Skin of body (tissue), 2 donors: ENCODE results near the gene FUS. TPM values are rescaled to one million over a fixed set of nuclear protein-coding genes. Genes with fewer than 3 reads are reported as not detected.
"Not testable (repeated sequence)": the region's sequence is repeated elsewhere in the genome, so short reads cannot be mapped to it uniquely, and the experiment has no call there.

Source experiments
- DNase-seq: peaks from one replicate; lab custom pipeline; 2025; lab: John Stamatoyannopoulos, UW
- total RNA-seq: library from RNA; depleted of rRNA; stranded (reverse); fragments of >200 nt; gene quantifications from one replicate; pipeline ENCODE4 v1.2.3, GENCODE V29; 2014

Gene FUS
- total RNA-seq, 1 donor from 2014 or later: 84.9 TPM

DNA sequence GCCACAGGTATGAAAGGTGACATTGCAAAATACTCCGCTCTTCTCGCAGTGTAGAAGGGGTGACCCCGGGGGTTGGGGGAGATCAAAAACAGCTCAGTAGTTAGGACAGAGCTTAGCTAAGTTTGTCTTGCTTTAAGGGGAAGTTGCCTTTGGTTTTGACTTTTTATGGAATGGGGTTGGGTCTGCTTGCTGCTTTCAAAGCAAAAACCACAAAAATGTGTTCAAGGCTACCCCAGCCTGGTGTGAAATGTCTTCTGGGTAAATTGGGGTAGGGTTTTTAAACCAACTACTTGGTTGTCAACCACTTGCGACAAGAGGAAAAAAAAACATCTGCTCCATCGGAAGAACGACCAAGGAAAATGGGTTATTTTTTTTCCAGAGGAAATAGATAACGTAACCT, 6.2 kb downstream of the FUS start:
- DNase-seq: no peak

DNA sequence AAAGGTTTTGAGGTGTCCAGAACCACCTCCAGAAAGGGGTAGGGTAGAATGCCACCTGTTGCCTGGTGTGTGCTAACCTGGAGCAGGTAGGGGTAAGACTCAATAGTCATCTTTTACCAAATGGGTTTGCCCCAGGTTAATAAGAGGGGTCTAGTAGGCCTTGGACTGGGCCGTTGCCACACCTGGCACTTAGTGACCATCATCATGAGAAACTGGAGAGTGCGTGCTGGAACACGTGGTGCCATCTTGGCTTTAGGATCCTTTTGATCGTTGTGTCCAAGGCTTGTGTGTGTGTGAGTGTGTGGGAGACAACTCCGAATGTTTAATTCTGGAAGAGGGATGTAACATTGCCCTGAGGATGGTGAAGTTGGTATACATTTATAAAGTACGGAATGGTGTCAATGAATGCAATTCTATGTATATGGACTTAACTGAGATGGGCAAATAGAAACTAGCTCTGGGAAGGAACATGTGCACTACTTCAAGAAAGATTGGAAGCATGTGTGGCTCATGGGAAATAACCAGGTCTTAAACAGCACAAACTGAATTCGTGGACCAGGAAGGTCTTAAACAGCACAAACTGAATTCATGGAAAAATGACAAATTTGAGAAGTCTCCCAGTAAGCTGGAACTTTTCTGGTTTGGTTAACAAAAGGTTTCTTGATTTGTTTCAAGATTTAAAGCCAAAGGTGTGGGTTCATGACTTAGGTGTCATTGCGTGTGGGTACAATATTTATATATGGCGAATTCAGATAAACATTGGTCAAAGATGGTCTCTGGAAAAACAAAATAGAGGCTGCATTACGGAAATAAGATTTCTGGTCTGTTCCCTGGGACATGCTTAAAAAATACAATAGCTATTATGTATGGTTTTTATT, 7.2 kb downstream of the FUS start:
- no peak for DNase-seq

DNA sequence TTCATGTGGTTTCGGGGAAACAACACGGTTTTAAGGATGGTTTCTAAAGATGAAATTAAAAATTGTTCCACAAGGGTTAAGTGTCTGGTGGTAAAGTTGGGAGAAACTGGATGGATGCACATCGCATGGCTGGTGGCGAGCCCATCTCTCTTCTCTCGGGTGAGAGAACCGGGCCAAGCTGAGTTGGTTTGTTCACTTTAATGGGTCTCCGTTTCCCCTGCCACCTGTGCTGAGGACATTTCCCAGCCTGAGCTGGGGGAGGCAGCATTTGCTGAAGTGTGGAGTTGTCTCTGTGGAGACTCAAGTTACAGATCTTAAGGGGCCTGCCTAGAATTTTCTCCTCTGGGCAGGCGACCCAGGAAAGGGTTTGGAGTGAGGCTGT, 7.9 kb downstream of the FUS start:
- no peak for DNase-seq

DNA sequence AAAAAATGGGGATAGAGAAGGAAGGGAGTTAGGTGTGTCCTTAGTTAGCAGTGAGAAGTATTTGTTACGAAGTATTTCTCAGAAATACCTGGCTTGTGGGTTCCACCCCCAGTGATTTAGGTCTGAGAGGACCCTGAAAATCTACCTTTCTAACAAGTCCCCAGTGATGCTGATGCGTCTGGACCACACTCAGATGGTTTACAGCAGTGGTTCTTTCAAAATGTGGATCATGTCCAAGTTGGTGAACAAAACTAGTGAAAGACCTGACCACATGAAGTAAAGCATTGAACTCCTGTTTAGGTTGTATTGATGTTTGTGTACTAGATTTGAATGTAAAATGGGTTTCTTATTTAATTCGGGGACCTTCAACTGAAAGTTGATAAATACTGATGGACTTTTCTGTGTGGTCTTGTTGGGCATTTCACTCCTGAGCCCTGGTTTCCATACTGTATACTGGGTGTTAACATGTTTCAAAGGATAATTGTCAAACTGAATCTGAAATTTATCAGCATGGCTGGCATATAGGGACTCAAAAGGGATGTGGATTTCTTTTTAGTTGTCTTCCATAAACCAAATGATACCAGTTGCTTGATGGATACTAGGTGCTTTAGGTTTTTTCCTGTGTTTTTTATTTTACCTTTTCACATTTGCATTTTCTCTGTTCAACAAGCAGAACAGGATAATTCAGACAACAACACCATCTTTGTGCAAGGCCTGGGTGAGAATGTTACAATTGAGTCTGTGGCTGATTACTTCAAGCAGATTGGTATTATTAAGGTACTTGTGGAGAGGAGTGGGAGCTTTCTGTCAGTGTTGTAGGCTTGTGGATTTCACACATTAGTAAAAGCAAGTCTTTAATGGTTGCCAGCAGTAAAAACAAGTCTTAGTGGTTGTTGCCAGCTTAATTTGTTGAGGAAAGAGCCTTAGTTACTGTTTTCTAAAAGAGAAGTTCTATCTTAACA, 8.8 kb downstream of the FUS start:
- DNase-seq: no peak

DNA sequence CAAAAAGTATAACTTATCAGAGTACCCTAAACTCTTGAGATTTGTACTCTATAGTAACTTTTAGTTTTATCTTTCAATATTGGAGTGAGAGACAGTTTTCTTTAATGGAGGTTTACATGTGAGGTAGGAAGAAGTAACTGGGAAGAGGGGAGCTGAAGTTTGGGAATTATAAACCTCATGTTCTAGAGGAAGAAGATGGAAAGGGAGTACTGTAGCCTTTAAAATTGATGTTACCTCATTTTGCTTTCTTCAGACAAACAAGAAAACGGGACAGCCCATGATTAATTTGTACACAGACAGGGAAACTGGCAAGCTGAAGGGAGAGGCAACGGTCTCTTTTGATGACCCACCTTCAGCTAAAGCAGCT, 9.5 kb downstream of the FUS start:
- DNase-seq: no peak

DNA sequence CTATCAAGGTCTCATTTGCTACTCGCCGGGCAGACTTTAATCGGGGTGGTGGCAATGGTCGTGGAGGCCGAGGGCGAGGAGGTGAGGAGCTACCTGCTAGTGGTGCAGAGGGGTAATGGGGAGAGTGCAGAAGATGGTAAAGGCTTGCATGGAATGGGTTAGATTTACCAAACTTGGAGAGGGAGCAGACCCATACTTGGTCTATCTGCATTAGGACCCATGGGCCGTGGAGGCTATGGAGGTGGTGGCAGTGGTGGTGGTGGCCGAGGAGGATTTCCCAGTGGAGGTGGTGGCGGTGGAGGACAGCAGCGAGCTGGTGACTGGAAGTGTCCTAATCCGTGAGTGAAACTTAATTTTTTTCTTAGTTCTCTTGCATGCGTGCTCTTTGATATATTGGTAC, 10.1 kb downstream of the FUS start:
- DNase-seq: no peak

DNA sequence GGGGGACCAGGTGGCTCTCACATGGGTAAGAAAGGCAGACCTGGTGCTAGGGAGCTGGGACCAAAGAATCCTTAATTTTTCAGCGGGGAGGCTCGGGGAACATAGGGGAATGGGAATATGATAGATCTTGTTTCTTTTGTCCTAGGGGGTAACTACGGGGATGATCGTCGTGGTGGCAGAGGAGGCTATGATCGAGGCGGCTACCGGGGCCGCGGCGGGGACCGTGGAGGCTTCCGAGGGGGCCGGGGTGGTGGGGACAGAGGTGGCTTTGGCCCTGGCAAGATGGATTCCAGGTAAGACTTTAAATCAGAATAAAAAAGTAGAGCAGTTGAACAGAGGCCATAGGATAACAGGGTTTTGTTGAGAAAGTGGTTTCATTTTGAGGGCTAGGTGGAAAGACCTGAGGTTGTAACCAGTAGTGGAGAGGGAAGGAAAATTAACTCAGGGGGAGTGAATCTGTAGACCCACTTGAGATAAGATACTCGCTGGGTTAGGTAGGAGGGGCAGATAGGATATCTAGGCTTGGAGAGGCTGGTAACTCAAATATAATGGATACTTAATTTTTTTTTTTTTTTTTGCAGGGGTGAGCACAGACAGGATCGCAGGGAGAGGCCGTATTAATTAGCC, 11.0 kb downstream of the FUS start:
- DNase-seq: no peak

DNA sequence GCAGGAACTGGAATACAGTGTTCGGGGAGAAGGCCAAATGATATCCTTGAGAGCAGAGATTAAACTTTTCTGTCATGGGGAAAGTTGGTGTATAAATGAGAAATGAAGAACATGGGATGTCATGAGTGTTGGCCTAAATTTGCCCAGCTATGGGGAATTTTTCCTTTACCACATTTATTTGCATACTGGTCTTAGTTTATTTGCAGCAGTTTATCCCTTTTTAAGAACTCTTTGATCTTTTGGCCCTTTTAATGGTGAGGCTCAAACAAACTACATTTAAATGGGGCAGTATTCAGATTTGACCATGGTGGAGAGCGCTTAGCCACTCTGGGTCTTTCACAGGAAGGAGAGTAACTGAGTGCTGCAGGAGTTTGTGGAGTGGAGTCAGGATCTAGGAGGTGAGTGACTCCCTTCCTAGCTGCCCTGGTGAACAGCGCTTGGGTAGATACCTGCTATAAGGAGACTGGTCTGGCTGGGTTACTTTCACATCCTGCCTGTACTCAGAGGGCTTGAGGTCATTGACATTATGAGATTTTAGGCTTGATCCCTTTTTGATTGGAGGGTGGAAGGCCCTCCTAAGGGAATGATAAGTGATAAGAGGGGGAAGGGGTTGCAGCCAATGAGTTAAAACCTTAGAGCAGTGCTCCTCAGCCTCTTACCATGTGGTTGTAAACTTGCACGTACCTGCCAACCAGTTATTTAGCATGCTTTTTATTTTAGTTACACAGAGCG, 11.9 kb downstream of the FUS start:
- no peak for DNase-seq

DNA sequence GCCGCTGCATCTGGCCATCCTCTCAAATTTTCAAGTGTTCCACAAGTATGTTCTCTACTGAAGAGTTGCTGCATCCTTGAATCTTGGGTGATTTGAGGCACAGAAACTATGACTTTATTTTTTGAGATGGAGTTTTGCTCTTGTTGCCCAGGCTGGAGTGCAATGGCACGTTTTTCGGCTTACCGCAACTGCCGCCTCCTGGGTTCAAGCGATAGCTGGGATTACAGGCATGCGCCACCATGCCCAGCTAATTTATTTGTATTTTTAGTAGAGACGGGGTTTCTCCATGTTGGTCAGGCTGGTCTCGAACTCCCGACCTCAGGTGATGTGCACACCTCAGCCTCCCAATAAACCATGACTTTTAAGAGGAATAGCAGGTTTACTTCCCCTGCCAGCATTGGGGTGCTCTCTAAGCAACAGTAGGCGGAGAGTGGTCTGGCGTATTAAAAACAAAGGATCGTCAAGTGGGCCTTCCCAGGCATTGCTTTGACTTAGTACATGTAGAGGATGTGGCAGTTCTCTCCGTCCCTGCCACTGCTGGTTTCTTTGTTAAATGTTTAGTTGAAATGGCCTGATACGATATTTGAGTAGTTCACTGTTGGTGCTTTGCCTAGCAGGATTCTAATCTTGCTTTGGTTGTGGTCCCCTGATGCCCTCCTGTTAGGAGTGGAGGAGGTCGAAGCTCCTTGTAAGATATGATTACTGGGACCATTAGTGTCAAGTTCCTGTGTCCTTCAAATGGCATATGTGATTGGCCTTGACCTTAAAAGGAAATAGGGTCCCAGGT, 13.1 kb downstream of the FUS start:
- no peak for DNase-seq

DNA sequence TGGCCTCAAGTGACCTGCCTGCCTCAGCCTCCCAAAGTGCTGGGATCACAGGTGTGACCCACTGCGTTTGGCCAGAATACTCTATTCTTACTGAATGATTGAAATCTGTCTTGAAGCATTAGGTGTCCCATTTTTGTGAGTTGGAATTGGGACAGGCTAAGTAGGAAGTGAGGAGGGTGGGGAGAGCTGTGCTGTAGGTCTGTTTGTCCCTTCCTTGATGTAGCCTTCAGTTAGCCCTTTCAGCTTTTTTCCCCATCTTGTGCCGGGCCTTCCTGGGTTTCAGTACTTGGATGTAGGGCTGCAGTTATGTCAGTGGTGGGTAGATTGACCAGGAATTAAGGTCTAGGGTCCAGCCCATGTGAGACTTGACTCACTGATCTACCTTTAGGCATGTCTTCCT, 13.9 kb downstream of the FUS start:
- no peak for DNase-seq

DNA sequence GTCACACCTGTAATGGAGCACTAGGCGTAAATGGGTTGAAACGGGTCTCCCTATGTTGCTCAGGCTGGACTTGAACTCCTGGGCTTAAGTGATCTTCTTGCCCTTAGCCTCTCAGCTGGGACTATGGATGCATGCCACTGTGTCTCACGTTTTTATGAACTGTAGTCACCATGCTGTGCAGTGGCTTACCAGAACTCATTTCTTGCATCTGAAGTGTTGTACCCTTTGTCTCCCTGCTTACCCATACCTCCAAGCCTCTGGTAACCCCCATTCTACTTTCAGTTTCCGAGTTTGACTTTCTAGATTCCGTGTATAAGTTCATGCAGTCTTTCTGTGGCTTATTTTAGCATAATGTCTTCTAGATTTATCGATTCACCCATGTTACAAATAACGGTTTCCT, 15.0 kb downstream of the FUS start:
- DNase-seq: no peak

DNA sequence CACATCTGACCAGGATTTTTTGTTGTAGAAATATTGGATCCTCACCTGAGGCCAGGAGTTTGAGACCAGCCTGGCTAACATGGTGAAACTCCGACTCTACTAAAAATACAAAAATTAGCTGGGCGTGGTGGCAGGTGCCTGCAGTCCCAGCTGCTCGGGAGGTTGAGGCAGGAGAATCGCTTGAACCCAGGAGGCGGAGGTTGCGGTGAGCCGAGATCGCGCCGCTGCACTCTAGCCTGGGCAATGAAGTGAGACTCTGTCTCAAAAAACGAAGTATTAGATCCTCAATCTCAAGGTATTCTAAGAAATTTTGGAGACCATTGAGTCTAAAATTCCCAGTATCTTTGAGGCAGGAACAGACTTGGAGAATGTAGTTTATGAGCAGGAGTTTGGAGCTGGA, 15.9 kb downstream of the FUS start:
- DNase-seq: not testable (repeated sequence)

DNA sequence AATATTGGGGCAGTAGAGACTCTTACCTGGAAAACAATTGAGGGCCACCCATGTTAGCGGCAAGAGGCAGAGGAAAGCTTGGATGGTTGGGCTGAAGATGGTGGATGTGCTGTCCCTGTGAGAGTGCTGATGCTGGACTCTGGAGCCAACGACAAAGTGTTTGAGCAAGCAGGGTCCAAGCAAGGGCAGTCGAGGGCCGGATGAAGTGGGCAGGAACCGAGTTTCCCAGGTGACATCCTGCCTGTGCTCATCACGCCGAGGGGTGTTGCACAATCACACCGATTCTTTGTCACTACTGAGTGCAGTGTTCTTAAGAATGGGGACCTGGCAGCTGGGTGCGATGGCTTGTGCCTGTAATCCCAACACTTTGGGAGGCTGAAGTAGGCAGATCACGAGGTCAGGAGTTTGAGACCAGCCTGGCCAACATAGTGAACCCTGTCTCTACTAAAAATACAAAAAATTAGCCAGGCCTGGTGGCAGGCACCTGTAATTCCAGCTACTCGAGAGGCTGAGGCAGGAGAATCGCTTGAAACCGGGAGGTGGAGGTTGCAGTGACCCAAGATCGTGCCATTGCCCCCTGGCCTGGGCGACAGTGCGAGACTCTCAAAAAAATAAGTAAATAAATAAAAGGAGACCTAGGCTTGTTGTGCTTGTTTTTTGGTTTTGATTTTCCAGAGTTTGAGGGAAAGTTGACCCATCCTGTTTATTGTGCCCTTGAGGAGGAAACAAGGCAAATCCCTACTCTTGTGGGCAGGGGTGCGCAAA, 16.6 kb downstream of the FUS start:
- no peak for DNase-seq

DNA sequence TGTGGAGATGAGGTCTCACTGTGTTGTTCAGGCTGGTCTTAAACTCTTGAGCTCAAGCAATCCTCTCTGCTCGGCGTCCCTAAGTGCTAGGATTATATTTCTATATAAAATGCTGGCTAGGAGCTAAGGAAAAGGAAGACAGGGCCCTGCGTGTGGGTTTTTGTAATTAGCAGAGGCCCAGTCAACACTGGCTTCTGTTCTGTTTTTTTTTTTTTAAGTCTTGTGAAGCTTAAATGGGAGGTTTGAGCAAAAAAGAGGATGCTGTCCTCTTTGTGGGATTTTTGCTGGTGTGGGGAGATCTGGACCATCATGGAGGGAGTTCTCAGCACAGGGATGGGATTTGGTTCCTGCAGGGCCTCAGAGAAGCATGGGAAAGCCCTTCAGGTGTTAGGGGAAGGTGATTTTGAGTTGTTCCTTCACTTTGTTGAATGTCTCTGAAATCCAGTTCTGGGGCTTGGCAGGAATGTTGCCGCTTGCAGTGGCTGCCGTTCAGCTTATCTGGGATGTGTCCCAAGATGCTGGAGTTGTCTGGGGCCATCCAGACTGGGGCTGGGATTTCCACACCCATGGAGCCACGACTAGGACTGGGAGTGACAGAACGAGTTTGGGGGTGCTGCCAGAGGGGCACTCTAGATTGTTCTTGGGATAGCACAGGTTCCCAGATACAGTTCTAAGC, 18.4 kb downstream of the FUS start:
- no peak for DNase-seq

DNA sequence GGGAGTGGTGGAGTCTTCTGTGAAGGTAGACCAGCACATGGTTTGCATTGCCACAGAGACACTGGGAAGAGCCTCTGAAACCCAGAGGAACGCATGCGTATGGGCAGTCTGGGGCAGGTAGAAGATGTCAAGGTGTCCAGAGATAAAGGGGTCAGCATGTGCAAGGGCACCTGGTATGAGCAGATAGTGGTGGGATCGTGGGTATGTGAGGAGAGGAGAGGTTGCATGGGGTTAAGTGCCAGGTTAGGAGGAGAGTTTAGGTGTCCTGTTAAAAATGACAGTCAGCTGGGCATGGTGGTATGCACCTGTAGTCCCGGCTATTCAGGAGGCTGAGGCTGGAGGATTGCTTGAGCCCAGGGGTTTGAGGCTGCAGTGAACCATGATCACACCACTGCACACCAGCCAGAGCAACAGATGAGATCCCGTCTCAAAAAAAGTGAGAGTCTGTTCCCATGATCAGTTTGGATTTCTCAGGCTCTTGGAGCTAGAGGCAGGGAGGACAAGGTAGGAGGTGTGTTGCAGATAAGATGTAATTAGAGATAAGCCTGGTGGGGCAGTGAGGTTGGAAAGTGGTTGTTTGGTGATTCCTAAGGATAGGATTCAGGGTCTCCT, 19.6 kb downstream of the FUS start:
- DNase-seq: no peak

DNA sequence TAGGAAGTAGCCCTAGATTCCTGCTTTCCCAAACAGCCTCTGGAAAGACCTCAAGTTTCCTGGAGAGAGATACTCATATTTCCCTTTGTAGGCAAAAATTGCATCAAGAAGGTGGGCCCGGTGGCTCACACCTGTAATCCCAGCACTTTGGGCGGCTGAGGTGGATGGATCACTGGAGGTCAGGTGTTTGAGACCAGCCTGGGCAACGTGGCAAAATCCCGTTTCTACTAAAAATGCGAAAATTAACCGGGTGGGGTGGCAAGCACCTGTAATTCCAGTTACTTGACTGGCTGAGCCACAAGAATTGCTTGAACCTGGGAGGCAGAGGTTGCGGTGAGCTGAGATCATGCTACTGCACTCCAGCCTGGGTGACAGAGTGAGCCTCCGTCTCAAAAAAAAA, 20.2 kb downstream of the FUS start:
- DNase-seq: not testable (repeated sequence)

DNA sequence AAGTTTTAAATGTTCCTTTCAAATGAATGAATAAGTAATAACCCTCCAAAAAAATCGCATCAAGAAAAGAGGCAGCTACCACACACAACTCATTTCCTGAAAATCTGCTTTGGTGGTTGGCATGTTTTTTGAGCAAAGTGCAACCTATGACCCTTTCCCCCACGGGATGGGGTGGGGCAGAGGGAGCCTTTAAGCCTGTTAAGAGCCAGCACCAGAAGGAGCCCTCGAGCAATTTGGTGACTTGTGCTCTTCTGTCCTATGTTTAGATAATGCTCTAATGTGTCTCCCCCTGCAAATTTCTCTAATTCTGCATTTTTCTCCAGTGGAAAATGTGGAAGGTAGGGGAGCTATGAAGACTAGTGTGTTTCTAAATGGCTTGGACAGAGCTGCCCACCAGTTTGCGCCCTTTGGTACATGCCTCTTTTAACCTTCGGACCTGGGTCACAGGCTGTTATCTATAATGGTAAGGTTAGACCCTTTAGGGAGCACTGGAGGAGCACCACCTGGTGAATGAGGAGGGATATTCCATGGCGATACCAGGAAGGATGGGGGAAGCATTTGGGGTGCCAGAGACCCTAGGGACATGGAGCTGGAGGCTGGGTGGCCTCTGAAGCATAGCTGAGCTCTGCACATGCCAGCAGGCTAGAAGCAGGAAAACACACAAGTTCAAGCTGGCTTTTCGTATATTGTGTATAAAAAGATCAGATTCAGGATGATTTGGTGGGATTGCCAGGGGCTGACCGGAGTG, 21.1 kb downstream of the FUS start:
- DNase-seq: no peak
